Activated CD4-positive, alpha-beta T cell treated with anti-CD3 and anti-CD28 coated beads, Interleukin-2, amount 50 U/mL, for 16 hours (primary cell): ENCODE data around the gene THSD4.

Experiments used
- DNase-seq: peaks from one replicate; pipeline ENCODE4 v3.0.0-alpha.2; 2020

THSD4 gene

GRCh38 chr15:71515375-71516186, 400.3 kb downstream of the THSD4 start:
- no peak for DNase-seq

- no peak for DNase-seq
Measured at GRCh38 chr15:71517751-71518150, 402.5 kb downstream of the THSD4 start.

- DNase-seq: no peak
Measured at GRCh38 chr15:71518661-71519060, 403.4 kb downstream of the THSD4 start.

- DNase-seq: no peak
Measured at GRCh38 chr15:71526060-71526820, 411.0 kb downstream of the THSD4 start.

- no peak for DNase-seq
Measured at GRCh38 chr15:71529361-71529760, 414.1 kb downstream of the THSD4 start.

- no peak for DNase-seq
Measured at GRCh38 chr15:71530116-71530515, 414.8 kb downstream of the THSD4 start.

- peak; percentile 28 for DNase-seq
Measured at GRCh38 chr15:71532994-71533393, 417.7 kb downstream of the THSD4 start.

GRCh38 chr15:71538181-71538580, 422.9 kb downstream of the THSD4 start:
- DNase-seq: no peak

- DNase-seq: no peak
Measured at GRCh38 chr15:71541746-71542145, 426.5 kb downstream of the THSD4 start.

GRCh38 chr15:71542836-71543235, 427.6 kb downstream of the THSD4 start:
- no peak for DNase-seq

GRCh38 chr15:71543413-71543812, 428.1 kb downstream of the THSD4 start:
- DNase-seq: no peak

GRCh38 chr15:71545223-71545760, 430.0 kb downstream of the THSD4 start:
- DNase-seq: no peak

GRCh38 chr15:71545923-71546322, 430.7 kb downstream of the THSD4 start:
- DNase-seq: no peak

GRCh38 chr15:71547011-71547410, 431.7 kb downstream of the THSD4 start:
- no peak for DNase-seq

GRCh38 chr15:71548401-71548807, 433.1 kb downstream of the THSD4 start:
- DNase-seq: no peak

- no peak for DNase-seq
Measured at GRCh38 chr15:71549091-71549490, 433.8 kb downstream of the THSD4 start.

- no peak for DNase-seq
Measured at GRCh38 chr15:71549697-71550096, 434.4 kb downstream of the THSD4 start.

- no peak for DNase-seq
Measured at GRCh38 chr15:71551566-71551965, 436.3 kb downstream of the THSD4 start.

- DNase-seq: no peak
Measured at GRCh38 chr15:71559098-71559497, 443.8 kb downstream of the THSD4 start.

GRCh38 chr15:71559616-71560015, 444.3 kb downstream of the THSD4 start:
- DNase-seq: no peak

- DNase-seq: no peak
Measured at GRCh38 chr15:71562251-71562650, 447.0 kb downstream of the THSD4 start.

- DNase-seq: no peak
Measured at GRCh38 chr15:71564217-71564616, 448.9 kb downstream of the THSD4 start.

GRCh38 chr15:71565006-71565405, 449.7 kb downstream of the THSD4 start:
- no peak for DNase-seq

GRCh38 chr15:71565631-71566160, 450.4 kb downstream of the THSD4 start:
- no peak for DNase-seq
